GM20000 (cell line): Measurements from ENCODE around the gene VOPP1.
A peak's percentile ranks its signal among the peaks of the same experiment; 100 is the strongest.
"Not testable (repeated sequence)": the region's sequence is repeated elsewhere in the genome, so short reads cannot be mapped to it uniquely, and the experiment has no call there.

Source experiments
- DNase-seq: peaks from one replicate; pipeline ENCODE4 v3.0.0; 2012; ENCODE audit warnings: low spot score
- CTCF ChIP-seq: IDR thresholded peaks from 2 replicates; pipeline ENCODE4 v1.5.1; 2012; ENCODE audit warnings: mild to moderate bottlenecking, control low read depth; ENCODE audit errors: extremely low read depth, missing control alignments

Gene VOPP1

GRCh38 chr7:55510621-55511020 is 61.7 kb downstream of the VOPP1 start:
- no peak for TF ChIP-seq CTCF
- no peak for DNase-seq

GRCh38 chr7:55510206-55510605 is 62.1 kb downstream of the VOPP1 start:
- DNase-seq: not testable (repeated sequence)

- no peak for DNase-seq
- no peak for TF ChIP-seq CTCF
Observed at GRCh38 chr7:55509322-55509721, 63.0 kb downstream of the VOPP1 start.

- no peak for TF ChIP-seq CTCF
Observed at GRCh38 chr7:55508221-55509011, 63.9 kb downstream of the VOPP1 start.

GRCh38 chr7:55507743-55508142 is 64.6 kb downstream of the VOPP1 start:
- TF ChIP-seq CTCF: no peak

More at GRCh38 chr7:55508221-55509011, 63.9 kb downstream of the VOPP1 start:
- peak; percentile 45 for DNase-seq

GRCh38 chr7:55504967-55505658 is 67.2 kb downstream of the VOPP1 start:
- no peak for TF ChIP-seq CTCF
- no peak for DNase-seq

More at GRCh38 chr7:55507743-55508142, 64.6 kb downstream of the VOPP1 start:
- DNase-seq: no peak

GRCh38 chr7:55504093-55504859 is 68.0 kb downstream of the VOPP1 start:
- no peak for DNase-seq

More at GRCh38 chr7:55504093-55504859, 68.0 kb downstream of the VOPP1 start:
- TF ChIP-seq CTCF: no peak
